Activated T-helper 17 cell treated with anti-CD3 and anti-CD28 coated beads, Interleukin-2, amount 50 U/mL, for 72 hours (primary cell): ENCODE data around the gene SYCP3. TPM values are rescaled to one million over a fixed set of nuclear protein-coding genes. Genes with fewer than 3 reads are reported as not detected.
A peak's percentile ranks its signal among the peaks of the same experiment; 100 is the strongest.

Source experiments
- ATAC-seq: fragments of 150-1000 bp; cut with Tn5 transposase; replicated peaks from 2 replicates; pipeline ENCODE4 v1.10.0; 2021; ENCODE audit warnings: mild to moderate bottlenecking, moderate library complexity
- H3K27ac Mint-ChIP-seq: one replicate; pipeline ENCODE4 v1.8.0; 2022; ENCODE audit warnings: mixed read lengths
- H3K27me3 Mint-ChIP-seq: one replicate; pipeline ENCODE4 v1.8.0; 2022; ENCODE audit warnings: mixed read lengths
- H3K36me3 Mint-ChIP-seq: one replicate; pipeline ENCODE4 v1.8.0; 2022; ENCODE audit warnings: low read depth, mild to moderate bottlenecking, mixed read lengths
- H3K4me1 Mint-ChIP-seq: one replicate; pipeline ENCODE4 v1.8.0; 2022; ENCODE audit warnings: mixed read lengths
- H3K4me3 Mint-ChIP-seq: one replicate; pipeline ENCODE4 v1.8.0; 2022; ENCODE audit warnings: mild to moderate bottlenecking, mixed read lengths
- H3K9me3 Mint-ChIP-seq: one replicate; pipeline ENCODE4 v1.8.0; 2022; ENCODE audit warnings: mixed read lengths
- total RNA-seq, 2 donors: library from RNA; stranded (reverse); gene quantifications; one replicate each; pipeline ENCODE4 v1.2.3, GENCODE V29; 2022

Gene SYCP3
- total RNA-seq, 2 donors from 2014 or later = 0.30 to 0.42 TPM

- peaks cover 8% of the 10 kb centered on the region for H3K27me3 Mint-ChIP-seq
- H3K9me3 Mint-ChIP-seq = no peaks in the 10 kb centered on the region
- H3K4me3 Mint-ChIP-seq = no peak overlapping the region
- no peaks in the 10 kb centered on the region for H3K36me3 Mint-ChIP-seq
- no peak for ATAC-seq
- no peaks in the 10 kb centered on the region for H3K4me1 Mint-ChIP-seq
- H3K27ac Mint-ChIP-seq = no peak overlapping the region
Observed at GRCh38 chr12:101714877-101715444, 24.3 kb downstream of the SYCP3 start.

- H3K27me3 Mint-ChIP-seq = peaks cover 8% of the 10 kb centered on the region
- H3K4me3 Mint-ChIP-seq = no peak overlapping the region
- H3K9me3 Mint-ChIP-seq = no peaks in the 10 kb centered on the region
- ATAC-seq = no peak
- H3K4me1 Mint-ChIP-seq = no peaks in the 10 kb centered on the region
- H3K36me3 Mint-ChIP-seq = no peaks in the 10 kb centered on the region
- H3K27ac Mint-ChIP-seq = no peak overlapping the region
Observed at GRCh38 chr12:101713930-101714329, 25.3 kb downstream of the SYCP3 start.

DNA sequence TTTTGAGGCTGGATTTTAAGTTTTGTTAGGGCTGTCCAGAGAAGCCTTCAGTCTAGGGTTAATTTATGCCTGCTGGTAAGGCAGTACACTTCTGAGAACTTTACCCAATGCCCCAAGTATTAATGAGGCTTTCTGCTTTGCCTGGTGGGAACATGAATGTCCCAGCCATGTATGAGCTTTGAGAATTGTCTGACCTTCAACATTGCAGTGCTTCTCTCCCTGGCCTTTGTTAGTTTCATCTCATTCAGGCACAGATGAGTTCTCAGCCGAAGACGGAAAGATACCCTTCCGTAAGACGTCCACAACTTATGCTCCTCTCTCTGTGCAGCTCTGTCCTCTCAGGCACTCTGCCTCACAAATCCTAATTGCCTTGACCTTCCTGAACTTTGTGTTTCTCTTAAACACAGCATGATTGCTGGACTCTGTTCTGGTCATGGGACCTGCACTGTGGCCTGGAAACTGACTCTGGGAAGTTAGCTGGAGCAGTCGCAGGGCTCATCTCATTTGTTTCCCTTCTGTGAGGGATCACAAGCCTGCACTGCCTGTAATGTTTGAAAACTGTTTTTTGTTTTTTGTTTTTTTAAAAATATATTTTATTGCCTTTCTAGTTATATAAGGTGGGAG lies 26.1 kb downstream of the SYCP3 start:
- ATAC-seq = no peak
- H3K27me3 Mint-ChIP-seq = peaks cover 8% of the 10 kb centered on the region
- no peak overlapping the region for H3K27ac Mint-ChIP-seq
- H3K36me3 Mint-ChIP-seq = no peaks in the 10 kb centered on the region
- no peaks in the 10 kb centered on the region for H3K4me1 Mint-ChIP-seq
- H3K4me3 Mint-ChIP-seq = no peak overlapping the region
- H3K9me3 Mint-ChIP-seq = no peaks in the 10 kb centered on the region

DNA sequence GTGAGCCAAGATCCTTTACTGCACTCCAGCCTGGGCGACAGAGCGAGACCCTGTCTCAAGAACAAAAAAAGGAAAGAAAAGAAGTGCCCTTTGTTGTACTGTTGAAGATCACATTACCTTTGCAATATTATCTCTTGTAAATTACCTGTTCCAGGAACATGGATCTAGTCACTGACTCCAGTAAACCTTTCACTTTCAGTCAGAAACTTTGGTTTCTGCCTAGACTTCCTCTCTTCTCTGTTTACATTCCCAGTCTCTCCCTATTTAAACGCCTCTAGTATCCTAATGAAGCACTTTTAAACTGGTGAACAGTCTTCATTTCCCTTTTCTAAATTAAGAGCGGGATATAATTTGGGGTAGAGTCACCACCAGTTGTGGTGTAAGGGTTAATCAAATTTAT lies 29.0 kb downstream of the SYCP3 start:
- Mint-ChIP-seq H3K9me3 (no peaks in the 10 kb centered on the region), H3K27me3 (peaks cover 7% of the 10 kb centered on the region), H3K27ac (no peak overlapping the region), H3K36me3 (no peaks in the 10 kb centered on the region), H3K4me3 (no peak overlapping the region), H3K4me1 (no peaks in the 10 kb centered on the region)
- ATAC-seq = no peak

- Mint-ChIP-seq H3K9me3 (no peaks in the 10 kb centered on the region), H3K27ac (no peak overlapping the region), H3K27me3 (peaks cover 5% of the 10 kb centered on the region), H3K4me1 (no peaks in the 10 kb centered on the region), H3K4me3 (no peak overlapping the region), H3K36me3 (no peaks in the 10 kb centered on the region)
- ATAC-seq = no peak
Observed at GRCh38 chr12:101707131-101707782, 32.0 kb downstream of the SYCP3 start.

- no peaks in the 10 kb centered on the region for H3K36me3 Mint-ChIP-seq
- no peaks in the 10 kb centered on the region for H3K9me3 Mint-ChIP-seq
- H3K4me1 Mint-ChIP-seq = no peaks in the 10 kb centered on the region
- peaks cover 5% of the 10 kb centered on the region for H3K27me3 Mint-ChIP-seq
- no peak for ATAC-seq
- no peak overlapping the region for H3K4me3 Mint-ChIP-seq
- no peak overlapping the region for H3K27ac Mint-ChIP-seq
Observed at GRCh38 chr12:101706403-101706802, 32.9 kb downstream of the SYCP3 start.

- H3K4me1 Mint-ChIP-seq = no peaks in the 10 kb centered on the region
- peaks cover 5% of the 10 kb centered on the region for H3K27me3 Mint-ChIP-seq
- no peak for ATAC-seq
Observed at GRCh38 chr12:101703487-101703886, 35.8 kb downstream of the SYCP3 start.

DNA sequence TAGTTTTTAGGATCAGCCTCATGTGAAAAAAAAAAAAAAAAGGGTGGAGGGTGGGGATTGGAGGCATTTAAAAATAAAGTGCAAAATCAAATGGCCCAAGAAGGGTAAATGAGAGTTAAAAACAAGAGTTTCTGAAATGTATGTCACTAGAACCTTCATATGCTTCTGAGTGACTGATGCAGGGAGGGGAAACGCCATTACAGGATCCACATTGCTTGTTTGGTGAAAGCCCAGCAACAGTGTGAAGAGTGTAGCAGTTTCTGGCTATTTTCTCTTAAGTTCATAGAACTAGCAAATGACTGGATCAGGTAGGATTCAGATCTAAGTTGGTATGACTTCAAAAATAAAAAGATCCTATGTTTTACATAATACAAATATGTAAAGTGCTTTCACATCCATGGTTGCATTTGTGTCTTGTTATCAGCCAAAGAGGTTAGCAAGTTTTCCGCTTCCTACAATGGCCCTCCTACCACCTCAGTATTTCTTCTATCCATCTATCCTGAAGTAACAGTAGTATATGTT lies 38.9 kb downstream of the SYCP3 start:
- no peaks in the 10 kb centered on the region for H3K36me3 Mint-ChIP-seq
- no peak overlapping the region for H3K4me3 Mint-ChIP-seq
- H3K4me1 Mint-ChIP-seq = no peaks in the 10 kb centered on the region
- no peak for ATAC-seq
- no peak overlapping the region for H3K27ac Mint-ChIP-seq
- H3K9me3 Mint-ChIP-seq = no peaks in the 10 kb centered on the region
- peaks cover 4% of the 10 kb centered on the region for H3K27me3 Mint-ChIP-seq

More at GRCh38 chr12:101703487-101703886, 35.8 kb downstream of the SYCP3 start:
- Mint-ChIP-seq H3K9me3 (no peaks in the 10 kb centered on the region), H3K36me3 (no peaks in the 10 kb centered on the region), H3K4me3 (no peak overlapping the region), H3K27ac (no peak overlapping the region)

DNA sequence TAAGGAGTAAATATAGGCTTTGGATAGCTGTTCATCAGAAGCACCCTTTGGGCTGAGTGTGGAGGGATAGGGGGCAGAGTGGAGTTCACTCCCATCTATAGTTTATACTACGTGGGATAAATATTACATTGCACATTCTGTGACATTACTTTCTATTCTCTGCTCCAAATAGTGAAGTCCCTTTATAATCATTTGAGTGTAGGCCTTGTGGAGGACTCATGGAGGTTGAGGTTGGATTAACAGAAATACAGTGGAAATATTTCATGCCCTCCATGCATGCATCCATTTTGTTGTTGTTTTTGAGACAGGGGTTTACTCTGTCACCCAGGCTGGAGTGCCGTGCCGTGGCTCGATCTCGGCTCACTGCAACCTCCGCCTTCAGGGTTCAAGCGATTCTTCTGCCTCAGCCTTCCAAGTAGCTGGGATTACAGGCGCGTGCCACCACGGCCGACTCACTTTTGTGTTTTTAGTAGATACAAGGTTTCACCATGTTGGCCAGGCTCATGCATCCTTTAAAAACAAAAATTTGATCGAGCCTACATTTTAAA lies 40.4 kb downstream of the SYCP3 start:
- Mint-ChIP-seq H3K36me3 (no peaks in the 10 kb centered on the region), H3K27me3 (peaks cover 7% of the 10 kb centered on the region), H3K4me3 (peak overlapping the region; percentile 83), H3K4me1 (no peaks in the 10 kb centered on the region), H3K27ac (peak overlapping the region; percentile 67), H3K9me3 (no peaks in the 10 kb centered on the region)
- ATAC-seq = no peak

DNA sequence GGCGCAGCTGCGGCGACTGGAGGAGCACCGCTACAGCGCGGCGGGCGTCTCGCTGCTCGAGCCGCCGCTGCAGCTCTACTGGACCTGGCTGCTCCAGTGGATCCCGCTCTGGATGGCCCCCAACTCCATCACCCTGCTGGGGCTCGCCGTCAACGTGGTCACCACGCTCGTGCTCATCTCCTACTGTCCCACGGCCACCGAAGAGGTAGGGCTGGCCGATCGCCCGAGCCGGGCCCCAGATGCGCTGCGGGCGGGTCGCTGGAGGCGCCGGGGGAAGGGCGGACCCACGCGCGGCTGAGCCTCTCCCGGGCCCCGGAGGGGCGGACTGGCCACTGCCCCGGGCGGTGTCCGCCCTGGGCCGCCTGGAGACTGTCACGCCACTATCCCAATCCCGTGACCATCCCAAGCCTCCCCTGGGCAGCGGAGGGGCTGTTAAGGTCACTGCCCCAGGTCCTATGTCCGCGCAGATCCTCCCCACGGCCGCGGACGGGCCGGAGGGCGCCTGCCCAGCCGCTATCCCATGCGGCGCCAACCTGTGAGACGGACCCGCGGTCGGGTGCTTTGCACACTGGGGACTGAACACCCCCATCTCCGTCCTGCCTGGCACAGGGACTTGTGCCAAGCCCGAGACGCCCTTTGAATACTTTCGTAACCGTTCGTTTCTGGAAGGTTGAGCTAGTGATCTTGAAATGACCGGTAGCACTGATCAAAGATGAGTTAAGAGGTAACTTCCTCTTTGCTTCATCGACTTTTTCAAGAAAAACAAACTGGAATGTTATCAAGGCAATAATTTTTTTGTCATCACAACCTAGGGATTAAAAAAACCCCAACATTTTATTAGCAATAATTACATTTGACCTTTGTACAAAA lies 41.1 kb downstream of the SYCP3 start:
- Mint-ChIP-seq H3K4me3 (peak overlapping the region; percentile 83), H3K36me3 (no peaks in the 10 kb centered on the region), H3K4me1 (no peaks in the 10 kb centered on the region), H3K9me3 (no peaks in the 10 kb centered on the region), H3K27ac (peak overlapping the region; percentile 67), H3K27me3 (peaks cover 7% of the 10 kb centered on the region)
- peak; percentile 44 for ATAC-seq

DNA sequence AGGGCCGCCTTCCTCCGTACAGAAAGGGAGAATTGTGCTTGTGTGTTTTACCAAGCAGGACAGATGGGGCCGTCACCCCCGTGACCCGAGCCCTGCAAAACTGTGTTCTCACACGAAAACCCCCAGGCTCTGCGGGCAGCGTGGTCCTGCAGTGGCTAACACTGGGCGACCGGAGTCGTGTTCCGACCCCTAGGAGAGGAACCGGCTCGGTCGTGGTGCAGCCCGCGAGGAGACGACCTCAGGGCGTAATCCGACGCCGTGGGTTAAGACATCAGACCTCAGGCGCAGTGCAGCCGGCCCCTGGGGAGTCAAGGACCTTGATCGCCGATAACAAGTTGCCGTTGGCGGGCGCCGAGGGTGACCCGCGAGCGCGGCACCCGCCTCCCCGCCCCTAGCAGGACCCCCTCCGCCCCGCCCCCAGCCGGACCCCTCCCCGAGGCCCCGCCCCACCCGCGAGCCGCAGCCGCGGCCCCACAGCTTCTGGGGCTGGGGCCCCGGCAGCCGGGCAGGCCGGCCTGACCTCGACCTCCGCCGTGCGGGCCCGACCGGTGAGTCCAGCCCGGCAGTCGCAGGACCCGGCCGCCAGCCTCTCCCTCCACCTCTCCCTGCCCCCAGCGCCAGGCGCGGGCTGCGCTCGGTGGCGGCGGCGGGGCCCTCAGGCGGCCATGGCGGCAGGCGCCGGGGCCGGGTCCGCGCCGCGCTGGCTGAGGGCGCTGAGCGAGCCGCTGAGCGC lies 41.9 kb downstream of the SYCP3 start, which contains the start of gene CHPT1:
TSS of gene CHPT1 (plus strand) at position 444 of the 733 bp plus-strand sequence. CDS start at position 666, 222 bp downstream.
- peaks cover 7% of the 10 kb centered on the region for H3K27me3 Mint-ChIP-seq
- no peaks in the 10 kb centered on the region for H3K9me3 Mint-ChIP-seq
- H3K4me3 Mint-ChIP-seq = peak within 1 kb of the TSS; percentile 83
- ATAC-seq = peak; percentile 82
- peak within 1 kb of the TSS; percentile 67 for H3K27ac Mint-ChIP-seq
- H3K36me3 Mint-ChIP-seq = no peaks in the 10 kb centered on the region
- no peaks in the 10 kb centered on the region for H3K4me1 Mint-ChIP-seq

GRCh38 chr12:101696251-101697196 lies 42.7 kb downstream of the SYCP3 start:
- no peak for ATAC-seq
- no peaks in the 10 kb centered on the region for H3K4me1 Mint-ChIP-seq

DNA sequence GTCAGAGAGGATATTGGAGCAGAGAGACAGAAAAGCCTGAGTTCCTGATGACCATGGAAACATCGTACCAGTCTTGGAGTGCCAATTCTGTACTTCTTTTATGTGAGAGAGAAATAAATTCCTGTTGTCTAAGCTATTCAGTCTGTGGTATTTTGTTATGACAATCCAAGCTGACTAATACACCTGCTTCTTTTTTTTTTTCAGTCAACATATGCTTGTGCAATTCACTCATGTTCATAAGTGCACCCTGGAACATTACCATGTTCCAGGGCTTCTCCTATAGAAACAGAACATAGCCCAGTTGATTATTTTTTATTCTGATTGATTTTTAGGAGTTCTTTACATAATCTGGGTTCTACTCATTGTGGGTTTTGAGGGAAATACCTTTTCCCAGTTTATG lies 43.6 kb downstream of the SYCP3 start:
- peak overlapping the region; percentile 81 for H3K4me3 Mint-ChIP-seq
- no peak overlapping the region for H3K27ac Mint-ChIP-seq
- no peaks in the 10 kb centered on the region for H3K4me1 Mint-ChIP-seq
- no peaks in the 10 kb centered on the region for H3K36me3 Mint-ChIP-seq
- no peak for ATAC-seq
- peaks cover 7% of the 10 kb centered on the region for H3K27me3 Mint-ChIP-seq
- H3K9me3 Mint-ChIP-seq = no peaks in the 10 kb centered on the region

More at GRCh38 chr12:101696251-101697196, 42.7 kb downstream of the SYCP3 start:
- no peak overlapping the region for H3K27ac Mint-ChIP-seq
- peak overlapping the region; percentile 81 for H3K4me3 Mint-ChIP-seq
- H3K36me3 Mint-ChIP-seq = no peaks in the 10 kb centered on the region
- H3K9me3 Mint-ChIP-seq = no peaks in the 10 kb centered on the region
- H3K27me3 Mint-ChIP-seq = peaks cover 7% of the 10 kb centered on the region
